Esophagus (tissue), 2 donors: Measurements from ENCODE around the gene TSPAN4. TPM values are rescaled to one million over a fixed set of nuclear protein-coding genes. Genes with fewer than 3 reads are reported as not detected.
A peak's percentile ranks its signal among the peaks of the same experiment; 100 is the strongest.

Experiments
- H3K27ac ChIP-seq, 2 donors: one replicate each; pipeline ENCODE4 v1.5.1; 2013; ENCODE audit warnings: low read depth in 2 of 2, mild to moderate bottlenecking in 2 of 2, inconsistent platforms in 1 of 2, low read length in 1 of 2, moderate library complexity in 1 of 2
- H3K27me3 ChIP-seq, 2 donors: one replicate each; pipeline ENCODE4 v1.6.1; 2013; ENCODE audit warnings: low read length in 2 of 2, control low read depth in 1 of 2, mild to moderate bottlenecking in 1 of 2; ENCODE audit not compliant: insufficient read depth in 2 of 2, control insufficient read depth in 1 of 2
- H3K36me3 ChIP-seq, 2 donors: one replicate each; pipeline ENCODE4 v1.6.1; 2013; ENCODE audit warnings: low read length in 1 of 2; ENCODE audit not compliant: control insufficient read depth in 2 of 2, insufficient read depth in 2 of 2
- H3K4me1 ChIP-seq, 2 donors: one replicate each; pipeline ENCODE4 v1.6.1; 2013; ENCODE audit warnings: low read length in 1 of 2; ENCODE audit not compliant: control insufficient read depth in 2 of 2, insufficient read depth in 2 of 2
- H3K4me3 ChIP-seq, 2 donors: one replicate each; pipeline ENCODE4 v1.5.1; 2013; ENCODE audit warnings: low read length in 2 of 2, mild to moderate bottlenecking in 2 of 2, low read depth in 1 of 2, moderate library complexity in 1 of 2
- H3K9me3 ChIP-seq, 2 donors: one replicate each; pipeline ENCODE4 v1.6.1; 2013; ENCODE audit warnings: mild to moderate bottlenecking in 2 of 2, low read depth in 1 of 2, low read length in 1 of 2, moderate library complexity in 1 of 2; ENCODE audit not compliant: control insufficient read depth in 2 of 2, insufficient read depth in 1 of 2
- WGBS, 2 donors: extraction: QIAGEN DNeasy Blood & Tissue Kit; methylation state at CpG; one replicate each; pipeline ENCODE4 v1.1.7; 2013; 5-methylcytosine and 5-hydroxymethylcytosine counted together
- polyA plus RNA-seq, 2 donors: library from polyadenylated mRNA; stranded (reverse); fragments of 200-250 nt; gene quantifications; one replicate each; pipeline ENCODE4 v1.2.3, GENCODE V29; 2013
- donor health status: healthy with polysubstance abuse.
- donor health status: Bipolar disorder and iron deficiency.

TSPAN4 gene
- polyA plus RNA-seq, 2 donors, result 9.8 to 16.8 TPM

DNA sequence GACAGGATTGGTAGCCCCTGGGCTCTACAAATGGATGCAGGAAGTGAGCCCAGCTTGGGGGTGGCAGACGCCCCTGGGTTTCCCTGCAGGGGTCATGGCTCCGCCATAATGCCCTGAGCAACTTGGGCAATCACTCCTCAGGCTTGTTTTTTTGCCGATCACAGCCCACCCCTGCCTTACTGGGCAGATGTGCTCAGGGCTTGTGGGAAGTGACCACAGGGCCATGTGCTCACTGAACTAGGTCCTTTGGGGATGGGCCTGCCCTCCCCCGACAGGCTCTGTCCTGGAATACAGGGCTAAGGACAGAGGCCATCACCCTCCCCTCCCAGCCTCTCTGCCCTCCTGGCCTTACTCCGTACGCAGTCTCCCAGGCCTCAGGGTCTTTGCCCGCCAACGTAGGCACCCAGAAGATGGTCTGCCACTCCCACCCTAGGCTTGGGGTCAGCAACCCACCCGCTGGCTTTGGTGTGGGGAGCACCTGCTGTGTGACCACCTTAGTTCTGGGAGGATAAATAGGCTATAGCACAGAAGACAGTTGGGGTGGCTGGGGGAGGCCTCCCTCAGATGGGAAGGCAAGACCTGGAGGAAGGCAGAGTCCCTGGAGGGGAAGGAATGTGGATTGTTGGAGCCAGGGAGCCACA, 29.1 kb upstream of the TSPAN4 start:
- no peak overlapping the region for H3K4me3 ChIP-seq
- no peaks in the 10 kb centered on the region for H3K9me3 ChIP-seq
- peaks cover 0 to 11% of the 10 kb centered on the region in 2 donors for H3K4me1 ChIP-seq
- H3K27ac ChIP-seq, result peak overlapping the region in 1 of 2 donors; percentile 0
- WGBS, 2 donors, result 82 to 84% methylated on average over 9 of the region's 9 CpGs
- H3K36me3 ChIP-seq, result peaks cover 9 to 25% of the 10 kb centered on the region in 2 donors
- no peaks in the 10 kb centered on the region for H3K27me3 ChIP-seq

DNA sequence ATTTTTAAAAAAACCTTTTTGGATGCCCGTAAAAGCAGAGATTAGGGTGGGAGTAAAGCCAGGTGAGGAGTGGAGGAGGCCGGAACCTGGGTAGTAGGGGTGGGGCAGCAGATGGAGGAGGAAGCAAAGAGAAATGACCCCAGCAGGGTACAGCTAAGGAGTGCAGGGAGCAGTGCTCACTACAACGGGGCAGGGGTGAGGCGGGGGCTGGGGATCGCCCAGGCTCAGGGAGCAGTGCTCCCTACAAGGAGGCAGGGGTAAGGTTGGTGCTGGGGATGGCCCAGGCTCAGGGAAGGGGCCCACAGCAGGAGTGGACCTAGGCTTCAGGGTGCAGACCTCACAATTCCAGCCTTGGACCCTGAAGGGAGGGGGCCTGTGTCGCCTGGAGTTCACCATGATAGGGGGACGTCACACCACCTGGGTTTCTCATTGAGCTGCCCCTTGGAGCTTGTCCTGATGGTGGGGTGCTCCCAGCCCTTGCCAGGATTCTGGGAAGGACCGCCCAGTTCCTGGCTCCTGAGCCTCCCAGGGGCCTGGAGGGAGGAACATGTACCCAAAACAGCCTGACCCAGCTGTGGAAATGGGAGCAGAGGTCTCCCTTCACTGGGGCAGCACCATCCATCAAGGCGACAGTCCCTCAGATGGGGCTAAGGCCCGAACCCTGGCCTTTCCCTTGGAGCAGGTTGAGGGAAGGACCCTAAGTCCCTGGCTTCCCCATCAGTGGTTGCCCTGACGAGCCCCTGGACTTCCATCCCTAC, 26.8 kb upstream of the TSPAN4 start:
- no peaks in the 10 kb centered on the region for H3K27me3 ChIP-seq
- WGBS, 2 donors, result 83 to 84% methylated on average over 11 of the region's 11 CpGs
- no peak overlapping the region for H3K27ac ChIP-seq
- H3K4me1 ChIP-seq, result peaks cover 4 to 18% of the 10 kb centered on the region in 2 donors
- peaks cover 9 to 25% of the 10 kb centered on the region in 2 donors for H3K36me3 ChIP-seq
- no peak overlapping the region for H3K4me3 ChIP-seq
- no peaks in the 10 kb centered on the region for H3K9me3 ChIP-seq

DNA sequence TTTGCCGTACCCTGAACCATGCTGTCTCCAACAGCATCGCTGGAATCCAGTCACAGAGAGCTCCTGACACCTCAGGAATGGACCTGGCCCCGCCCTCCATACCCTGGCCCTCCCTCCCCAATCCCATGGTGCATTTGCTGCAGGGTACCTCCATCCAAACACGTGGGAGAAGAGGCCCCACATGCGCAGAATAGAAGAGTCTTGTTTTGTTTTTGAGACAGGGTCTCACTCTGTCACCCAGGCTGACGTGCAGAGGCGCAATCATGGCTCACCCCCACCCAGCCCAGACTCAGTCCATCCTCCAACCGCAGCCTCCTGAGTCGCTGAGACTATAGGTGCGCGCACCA, 26.2 kb upstream of the TSPAN4 start:
- Histone ChIP-seq H3K9me3 (no peaks in the 10 kb centered on the region), H3K4me3 (no peak overlapping the region), H3K36me3 (peaks cover 9 to 23% of the 10 kb centered on the region in 2 donors), H3K27me3 (no peaks in the 10 kb centered on the region), H3K4me1 (peaks cover 9 to 23% of the 10 kb centered on the region in 2 donors), H3K27ac (no peak overlapping the region)
- 78 to 82% methylated on average over 11 of the region's 11 CpGs for WGBS, 2 donors

DNA sequence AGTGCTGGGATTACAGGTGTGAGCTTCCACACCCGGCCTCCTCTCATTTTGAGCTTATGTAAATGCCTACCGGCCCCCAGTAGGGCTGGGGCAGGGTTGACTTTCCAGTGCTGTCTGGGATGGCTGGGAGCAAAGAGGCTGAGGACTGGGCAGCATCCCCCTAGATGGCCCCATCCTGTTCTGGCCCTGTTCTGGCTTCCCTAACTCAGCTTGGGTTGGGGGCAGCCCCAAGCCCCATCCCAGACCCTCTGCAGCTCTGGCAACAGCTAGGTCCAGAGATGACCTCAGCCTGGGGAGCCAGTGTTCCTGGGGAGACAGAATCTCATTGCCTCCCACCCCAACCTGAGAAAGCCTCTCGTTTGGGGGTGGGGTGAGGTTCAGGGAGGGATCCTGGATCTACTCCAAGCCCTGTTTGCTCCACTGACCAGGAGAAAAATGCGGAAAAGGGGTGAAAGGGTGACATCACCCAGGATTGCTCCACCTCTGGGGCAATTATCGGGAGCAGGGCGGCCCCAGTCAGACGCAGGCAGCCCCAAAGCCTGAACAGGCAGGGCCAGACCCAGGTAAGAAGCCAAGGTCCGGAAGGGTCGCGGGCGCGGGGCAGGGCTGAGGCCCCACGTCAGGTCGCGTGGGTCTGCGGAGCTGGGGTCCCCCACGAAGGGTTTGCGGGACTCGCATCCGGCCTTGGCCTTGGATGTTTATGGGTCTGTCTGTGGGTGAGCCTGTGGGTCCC, 24.1 kb upstream of the TSPAN4 start, which contains the start of gene PNPLA2:
Gene PNPLA2, plus strand, starts transcription at position 519 of the 733 bp plus-strand sequence. CDS start 805 bp downstream, outside the sequence.
- H3K36me3 ChIP-seq, result peaks cover 8 to 9% of the 10 kb centered on the region in 2 donors
- H3K4me1 ChIP-seq, result peaks cover 13 to 22% of the 10 kb centered on the region in 2 donors
- H3K27me3 ChIP-seq, result no peaks in the 10 kb centered on the region
- peak within 1 kb of the TSS; percentile 78 for H3K4me3 ChIP-seq
- H3K27ac ChIP-seq, result peak within 1 kb of the TSS; percentile 93 to 98
- no peaks in the 10 kb centered on the region for H3K9me3 ChIP-seq
- 17% methylated on average over 20 of the region's 20 CpGs for WGBS, 2 donors

DNA sequence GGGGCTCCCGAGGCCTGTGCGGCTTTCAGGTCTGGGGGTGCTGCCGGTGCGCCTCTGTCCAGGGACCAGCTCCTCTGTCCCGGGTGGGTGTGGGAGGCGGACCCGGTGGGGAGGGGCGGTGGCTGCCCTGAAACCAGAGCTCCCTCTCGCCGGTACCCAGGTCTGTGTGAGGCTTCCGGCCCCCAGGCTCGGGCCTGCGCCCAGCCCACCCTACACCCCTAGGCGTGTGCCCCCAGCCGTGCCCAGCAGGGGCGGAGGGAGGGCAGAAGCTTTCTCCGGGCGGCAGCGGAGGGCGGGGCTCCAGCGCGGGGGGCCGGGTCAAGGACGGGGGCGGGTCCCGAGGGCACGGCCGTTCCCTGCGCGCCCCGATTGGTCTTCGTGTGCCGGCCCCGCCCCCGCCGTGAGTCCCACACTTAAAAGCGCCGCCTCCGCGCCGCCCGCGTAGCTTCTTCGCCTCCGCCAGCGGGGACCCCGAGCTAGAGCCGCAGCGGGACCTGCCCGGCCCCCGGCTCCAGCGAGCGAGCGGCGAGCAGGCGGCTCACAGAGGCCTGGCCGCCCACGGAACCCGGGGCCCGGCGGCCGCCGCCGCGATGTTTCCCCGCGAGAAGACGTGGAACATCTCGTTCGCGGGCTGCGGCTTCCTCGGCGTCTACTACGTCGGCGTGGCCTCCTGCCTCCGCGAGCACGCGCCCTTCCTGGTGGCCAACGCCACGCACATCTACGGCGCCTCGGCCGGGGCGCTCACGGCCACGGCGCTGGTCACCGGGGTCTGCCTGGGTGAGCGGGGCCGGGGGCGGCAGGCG, 23.3 kb upstream of the TSPAN4 start:
- peaks cover 13 to 22% of the 10 kb centered on the region in 2 donors for H3K4me1 ChIP-seq
- WGBS, 2 donors, result 0 to 1% methylated on average over 52 to 96 of the region's 96 CpGs
- no peaks in the 10 kb centered on the region for H3K9me3 ChIP-seq
- no peaks in the 10 kb centered on the region for H3K27me3 ChIP-seq
- H3K27ac ChIP-seq, result peak overlapping the region; percentile 93 to 98
- H3K36me3 ChIP-seq, result peaks cover 4 to 14% of the 10 kb centered on the region in 2 donors
- peak overlapping the region; percentile 78 for H3K4me3 ChIP-seq

DNA sequence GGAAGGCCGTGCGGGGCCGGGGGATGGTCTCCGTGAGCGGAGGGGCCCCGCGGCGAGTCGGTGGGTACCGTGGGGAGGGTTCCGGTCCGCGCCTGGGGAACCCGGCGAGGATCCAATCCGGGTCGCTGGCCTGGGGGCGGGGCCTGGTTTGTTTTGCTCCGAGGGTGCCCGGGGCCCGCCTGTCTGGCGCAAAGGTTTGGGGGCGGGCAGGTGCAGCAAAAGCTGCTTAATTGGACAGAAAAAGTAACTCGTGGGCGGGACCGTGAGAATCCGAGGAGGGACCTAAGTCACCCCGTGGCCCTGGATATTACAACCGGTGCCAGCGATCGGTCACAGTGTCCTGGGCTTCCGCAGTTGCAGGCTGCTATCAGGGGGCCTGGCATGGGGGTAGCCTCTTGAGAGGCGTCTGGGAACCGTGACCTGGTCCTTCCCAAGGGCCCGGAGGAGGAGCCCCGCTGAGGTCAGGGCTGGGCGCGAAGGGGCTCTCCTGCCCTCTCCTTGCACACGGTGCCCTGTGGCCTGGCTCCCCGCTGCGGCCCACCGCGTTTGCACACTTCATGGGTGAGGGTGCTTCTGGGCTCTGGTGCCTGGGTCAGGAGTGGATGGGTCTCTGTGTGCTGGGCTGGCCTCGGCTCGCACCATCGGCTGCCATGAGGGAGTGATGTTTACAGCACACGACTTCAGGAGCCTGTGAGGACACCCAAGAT, 22.6 kb upstream of the TSPAN4 start:
- 2 to 3% methylated on average over 42 to 47 of the region's 47 CpGs for WGBS, 2 donors

DNA sequence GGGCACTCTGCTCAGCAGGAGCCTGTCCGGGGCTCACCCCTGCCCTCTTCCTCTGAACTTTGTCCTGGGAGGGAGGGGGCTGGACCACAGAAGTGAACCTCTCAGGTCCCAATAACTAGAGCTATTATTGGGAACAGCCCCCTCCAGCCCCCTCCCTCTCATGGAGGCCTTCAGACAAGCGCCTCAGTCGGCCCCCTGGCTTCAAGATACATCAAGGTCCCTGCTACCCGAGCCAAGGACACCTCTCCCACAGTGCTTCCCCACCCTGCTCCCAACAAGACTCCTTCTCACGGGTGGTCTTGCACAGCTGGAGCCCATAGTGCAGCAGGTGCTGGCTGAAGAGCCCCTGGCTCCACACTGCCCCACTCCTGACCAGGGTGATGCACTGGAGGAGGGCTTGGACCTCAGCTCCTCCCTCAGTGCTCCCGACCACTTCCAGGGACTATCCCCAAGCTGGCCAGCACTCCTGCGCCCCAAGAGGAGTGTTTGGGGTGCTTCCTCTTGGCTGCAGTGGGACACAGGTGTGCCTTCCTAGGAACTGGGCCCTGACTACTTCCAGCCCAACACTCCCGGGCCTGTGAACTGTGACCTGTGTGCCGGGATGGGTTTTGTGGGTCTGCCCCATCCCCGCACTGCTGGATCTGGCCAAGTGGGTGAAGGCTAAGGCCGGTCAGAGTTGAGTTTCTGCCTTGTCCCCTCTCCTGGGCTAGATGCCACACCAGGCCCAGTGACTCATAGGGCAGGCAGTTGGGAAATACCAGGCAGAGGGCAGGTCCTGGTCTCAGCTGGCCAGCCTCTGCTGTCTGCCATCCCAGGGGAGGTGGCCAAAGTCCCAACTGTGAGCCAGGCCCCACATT, 21.8 kb upstream of the TSPAN4 start:
- Histone ChIP-seq H3K27ac (peak overlapping the region; percentile 93 to 98), H3K4me1 (peaks cover 17 to 27% of the 10 kb centered on the region in 2 donors), H3K9me3 (no peaks in the 10 kb centered on the region), H3K4me3 (peak overlapping the region; percentile 78), H3K27me3 (no peaks in the 10 kb centered on the region), H3K36me3 (peaks cover 4 to 27% of the 10 kb centered on the region in 2 donors)
- WGBS, 2 donors, result 36 to 53% methylated on average over 11 of the region's 11 CpGs

More for the DNA sequence above, 22.6 kb upstream of the TSPAN4 start:
- Histone ChIP-seq H3K4me3 (peak overlapping the region; percentile 78), H3K27ac (peak overlapping the region; percentile 93 to 98), H3K4me1 (peaks cover 13 to 22% of the 10 kb centered on the region in 2 donors), H3K9me3 (no peaks in the 10 kb centered on the region), H3K36me3 (peaks cover 4 to 21% of the 10 kb centered on the region in 2 donors), H3K27me3 (no peaks in the 10 kb centered on the region)
